Panc1 (cell line): Measurements from ENCODE around the gene TGM6. TPM values are rescaled to one million over a fixed set of nuclear protein-coding genes. Genes with fewer than 3 reads are reported as not detected.

ENCODE experiments used
- ATAC-seq: fragments of 200-7000 bp; cut with Tn5 transposase; 2 replicates; pipeline ENCODE4 v1.9.1; 2020; ENCODE audit warnings: mild to moderate bottlenecking, moderate library complexity
- BruUV-seq: library from RNA; stranded (reverse); fragments of 400-500 nt; replicated peaks from 2 replicates; lab custom pipeline; 2021; lab: Mats Ljungman, UMichigan
- CTCF ChIA-PET: fragments of 300-600 bp; sonication (Branson Sonifier 250); formaldehyde crosslinking; loops from one replicate; lab custom pipeline; 2022; ENCODE audit warnings: antibody characterized with exemption; lab: Charles Lee
- POLR2A ChIA-PET: fragments of 300-600 bp; sonication (Branson Sonifier 250); formaldehyde crosslinking; loops from one replicate; lab custom pipeline; 2022; ENCODE audit warnings: antibody characterized with exemption; lab: Charles Lee
- DNase-seq: peaks from one replicate; pipeline ENCODE4 v3.0.0-alpha.2; 2010; ENCODE audit warnings: low read depth, low spot score
- H3K27ac ChIP-seq: 2 replicates; pipeline ENCODE4 v1.5.1; 2011; ENCODE audit warnings: mild to moderate bottlenecking, low read length, inconsistent platforms
- H3K27me3 ChIP-seq: fragments of 200-500 bp; sonication (Bioruptor generic); 2 replicates; pipeline ENCODE4 v1.6.0; 2014; ENCODE audit warnings: low read length, inconsistent platforms; ENCODE audit not compliant: control insufficient read depth, insufficient read depth
- H3K36me3 ChIP-seq: fragments of 200-500 bp; sonication (Bioruptor generic); 2 replicates; pipeline ENCODE4 v1.5.1; 2014; ENCODE audit warnings: inconsistent platforms, mild to moderate bottlenecking, low read length, moderate library complexity; ENCODE audit not compliant: control insufficient read depth, insufficient read depth
- H3K4me1 ChIP-seq: 2 replicates; pipeline ENCODE4 v1.5.1; 2011; ENCODE audit warnings: inconsistent platforms, mild to moderate bottlenecking, low read length, moderate library complexity; ENCODE audit not compliant: control insufficient read depth, insufficient read depth
- H3K4me3 ChIP-seq, 2 experiments: 2 replicates each; pipeline ENCODE4 v1.5.1; 2011 to 2012; ENCODE audit warnings: low read depth in 2 of 2, low read length in 2 of 2, mild to moderate bottlenecking in 2 of 2, inconsistent platforms in 1 of 2, moderate library complexity in 1 of 2
- H3K9me3 ChIP-seq: fragments of 200-500 bp; sonication (Bioruptor generic); 2 replicates; pipeline ENCODE4 v1.5.1; 2014; ENCODE audit warnings: low read depth, mild to moderate bottlenecking, inconsistent platforms, low read length, moderate library complexity; ENCODE audit not compliant: control insufficient read depth, insufficient read depth
- CTCF ChIP-seq: fragments of 450-650 bp; IDR thresholded peaks from 2 replicates; pipeline ENCODE4 v1.5.1; 2017; ENCODE audit warnings: mild to moderate bottlenecking
- POLR2AphosphoS5 ChIP-seq: IDR thresholded peaks from 2 replicates; pipeline ENCODE4 v1.6.1; 2012; ENCODE audit warnings: mild to moderate bottlenecking, low read depth, low read length, moderate library complexity
- REST ChIP-seq, 2 experiments: IDR thresholded peaks; 2 replicates each; pipeline ENCODE4 v1.6.1; 2011 to 2012; ENCODE audit warnings: low read depth in 2 of 2, control low read depth in 1 of 2, low read length in 1 of 2, mild to moderate bottlenecking in 1 of 2, moderate library complexity in 1 of 2; ENCODE audit not compliant: insufficient read depth in 1 of 2
- SIN3A ChIP-seq: IDR thresholded peaks from 2 replicates; pipeline ENCODE4 v1.6.1; 2012; ENCODE audit warnings: low read depth, mild to moderate bottlenecking, low read length, moderate library complexity, borderline replicate concordance; ENCODE audit not compliant: insufficient read depth
- TCF7L2 ChIP-seq: IDR thresholded peaks from 2 replicates; pipeline ENCODE4 v1.6.1; 2011; ENCODE audit warnings: mild to moderate bottlenecking, low read depth, low read length, inconsistent platforms
- in situ Hi-C: cut with HindIII; loops from 2 replicates; pipeline ENCODE4 v1.10.0; 2016; ENCODE audit warnings: low sequenced_read_pairs, low pct_unique_long_range_greater_than_20kb
- intact Hi-C: fragments of 100-400 bp; cut with micrococcal nuclease; formaldehyde crosslinking; loops from one replicate; pipeline ENCODE4 v1.10.0; 2022; ENCODE audit not compliant: unreplicated experiment
- total RNA-seq: library from RNA; stranded (reverse); gene quantifications from one replicate; pipeline ENCODE4 v1.2.1, GENCODE V29; 2021; ENCODE audit not compliant: unreplicated experiment

TGM6 gene
- total RNA-seq, 1 experiment from 2014 or later, result not detected

GRCh38 chr20:2395136-2395535 is 14.4 kb downstream of the TGM6 start:
- no peak for TF ChIP-seq POLR2AphosphoS5
- no peak for TF ChIP-seq CTCF
- TF ChIP-seq REST (IDR thresholded peaks at IDR 0.05; ENCODE audit: insufficient read depth in 1 of 2, low read depth in 2 of 2, low read length in 1 of 2), result no peak
- no peak for TF ChIP-seq SIN3A
- no peak for TF ChIP-seq TCF7L2
- CTCF ChIA-PET, result no interaction called here
- Histone ChIP-seq H3K27ac (no peak overlapping the region), H3K27me3 (no peaks in the 10 kb centered on the region), H3K4me3 (no peak overlapping the region), H3K9me3 (no peaks in the 10 kb centered on the region), H3K36me3 (no peaks in the 10 kb centered on the region), H3K4me1 (no peaks in the 10 kb centered on the region)
- ATAC-seq (no peak), DNase-seq (no peak)
- POLR2A ChIA-PET, result no interaction called here
- intact Hi-C loops, result no loop called here
- no TSS peak for BruUV-seq
- in situ Hi-C loops, result no loop called here

- ATAC-seq (no peak), DNase-seq (no peak)
- in situ Hi-C loops, result no loop called here
- intact Hi-C loops, result no loop called here
- no peak overlapping the region for H3K4me3 ChIP-seq
- H3K9me3 ChIP-seq, result no peaks in the 10 kb centered on the region
- no TSS peak for BruUV-seq
- CTCF ChIA-PET, result no interaction called here
- POLR2A ChIA-PET, result no interaction called here
- no peaks in the 10 kb centered on the region for H3K36me3 ChIP-seq
- TF ChIP-seq TCF7L2, result no peak
- no peak for TF ChIP-seq REST (IDR thresholded peaks at IDR 0.05; ENCODE audit: insufficient read depth in 1 of 2, low read depth in 2 of 2, low read length in 1 of 2)
- TF ChIP-seq CTCF, result no peak
- TF ChIP-seq POLR2AphosphoS5, result no peak
- TF ChIP-seq SIN3A, result no peak
- H3K27me3 ChIP-seq, result no peaks in the 10 kb centered on the region
- no peaks in the 10 kb centered on the region for H3K4me1 ChIP-seq
- H3K27ac ChIP-seq, result no peak overlapping the region
Observed at GRCh38 chr20:2396241-2396814, 15.6 kb downstream of the TGM6 start.
